Activated CD4-positive, alpha-beta T cell treated with anti-CD3 and anti-CD28 coated beads, Interleukin-2, amount 10 ng/mL, durations not matched to agents 24 days and 14 days (primary cell): ENCODE measurements around the gene TRIP4. TPM values are rescaled to one million over a fixed set of nuclear protein-coding genes. Genes with fewer than 3 reads are reported as not detected.

Source experiments
- DNase-seq: peaks from one replicate; pipeline ENCODE4 v3.0.0; 2022
- H3K27ac Mint-ChIP-seq: one replicate; pipeline ENCODE4 v1.8.0; 2022; ENCODE audit warnings: mild to moderate bottlenecking, mixed read lengths
- H3K27me3 Mint-ChIP-seq: one replicate; pipeline ENCODE4 v1.8.0; 2022; ENCODE audit warnings: mixed read lengths
- H3K36me3 Mint-ChIP-seq: one replicate; pipeline ENCODE4 v1.8.0; 2022; ENCODE audit warnings: low read depth, mild to moderate bottlenecking, mixed read lengths
- H3K4me1 Mint-ChIP-seq: one replicate; pipeline ENCODE4 v1.8.0; 2021; ENCODE audit warnings: mixed read lengths
- H3K4me3 Mint-ChIP-seq: one replicate; pipeline ENCODE4 v1.8.0; 2022; ENCODE audit warnings: mild to moderate bottlenecking, moderate library complexity, mixed read lengths
- H3K9me3 Mint-ChIP-seq: one replicate; pipeline ENCODE4 v1.8.0; 2021; ENCODE audit warnings: mixed read lengths
- intact Hi-C: fragments of 100-400 bp; cut with micrococcal nuclease; formaldehyde crosslinking; loops from one replicate; pipeline ENCODE4 v1.15.1; 2023
- total RNA-seq: library from RNA; stranded (reverse); gene quantifications from 2 replicates; pipeline ENCODE4 v1.2.3, GENCODE V29; 2022

TRIP4 gene
- total RNA-seq, 1 donor from 2014 or later: 21.1 TPM

DNA sequence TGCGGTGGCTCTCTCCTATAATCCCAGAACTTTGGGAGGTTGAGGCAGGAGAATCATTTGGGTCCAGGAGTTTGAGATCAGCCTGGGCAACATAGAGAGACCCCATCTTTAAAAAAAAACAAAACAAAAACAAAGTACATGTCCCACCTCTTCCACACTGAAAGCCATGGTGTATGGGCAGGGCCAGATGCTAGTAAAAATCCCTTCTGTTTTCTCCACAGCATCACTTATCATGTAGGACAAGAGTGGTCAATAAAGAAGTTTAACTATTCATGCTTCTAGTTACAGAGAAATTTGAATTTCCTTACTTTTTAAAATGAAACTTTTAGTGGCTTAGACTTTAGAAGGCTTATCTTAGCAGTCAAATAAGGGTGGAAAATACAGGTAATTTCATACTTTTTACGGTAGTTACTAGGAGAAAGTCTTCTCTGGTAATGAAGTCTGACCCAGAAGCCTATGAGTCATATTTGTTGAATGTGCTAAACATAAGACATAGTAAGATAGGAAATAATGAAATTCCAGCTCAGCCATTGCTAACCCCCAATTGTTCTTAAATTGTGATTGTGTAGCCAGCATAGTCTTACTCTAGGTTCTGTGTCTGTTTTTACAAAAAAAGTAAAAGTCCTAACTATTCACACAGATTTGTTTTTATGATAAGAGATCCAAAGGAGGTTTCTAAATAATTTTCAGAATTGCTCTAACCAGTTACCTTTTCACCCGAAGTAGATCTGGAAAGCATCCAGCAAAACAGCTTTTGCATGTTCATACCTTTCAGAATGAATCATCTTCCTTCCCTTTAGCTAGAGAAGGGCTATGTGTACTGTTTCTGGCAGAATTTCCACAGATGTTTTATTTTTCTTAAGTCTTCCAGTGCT lies 56.3 kb downstream of the TRIP4 start:
- peak; percentile 70 for DNase-seq
- H3K4me1 Mint-ChIP-seq: peaks cover 40% of the 10 kb centered on the region

DNA sequence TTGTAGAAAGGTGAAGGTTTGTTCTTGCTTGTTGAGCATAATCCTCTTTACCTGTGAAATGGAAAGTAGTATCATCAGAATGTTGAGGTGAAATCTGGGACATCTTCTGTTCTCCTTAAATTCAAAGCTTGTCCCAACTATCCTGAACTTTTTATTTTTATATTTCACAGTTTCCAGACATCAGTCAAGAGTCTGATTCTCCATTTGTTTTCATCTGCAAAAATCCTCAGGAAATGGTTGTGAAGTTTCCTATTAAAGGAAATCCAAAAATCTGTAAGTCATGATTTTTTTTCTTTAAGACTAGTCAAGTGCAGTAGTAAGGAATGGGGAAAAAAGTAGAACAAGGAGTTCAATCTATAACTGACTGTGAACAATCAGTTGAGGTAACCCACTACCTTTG lies 57.2 kb downstream of the TRIP4 start:
- no peak for DNase-seq
- H3K27ac Mint-ChIP-seq: peak overlapping the region; percentile 94
- H3K36me3 Mint-ChIP-seq: peaks cover 27% of the 10 kb centered on the region
- H3K27me3 Mint-ChIP-seq: no peaks in the 10 kb centered on the region
- H3K9me3 Mint-ChIP-seq: peaks cover 7% of the 10 kb centered on the region
- intact Hi-C loops: loop anchor here (1.0 to 5.0 kb wide), 7 partner anchors 15 to 447 kb away; partner anchors contain the start of gene ZNF609
- H3K4me1 Mint-ChIP-seq: peaks cover 37% of the 10 kb centered on the region
- peak overlapping the region; percentile 76 for H3K4me3 Mint-ChIP-seq

More for the DNA sequence above, 56.3 kb downstream of the TRIP4 start:
- Mint-ChIP-seq H3K36me3 (peaks cover 30% of the 10 kb centered on the region), H3K27me3 (no peaks in the 10 kb centered on the region), H3K27ac (peak overlapping the region; percentile 94), H3K9me3 (peaks cover 7% of the 10 kb centered on the region), H3K4me3 (peak overlapping the region; percentile 76)
- intact Hi-C loops: loop anchor here (1.0 to 5.0 kb wide), 7 partner anchors 14 to 448 kb away; partner anchors contain the start of gene ZNF609

DNA sequence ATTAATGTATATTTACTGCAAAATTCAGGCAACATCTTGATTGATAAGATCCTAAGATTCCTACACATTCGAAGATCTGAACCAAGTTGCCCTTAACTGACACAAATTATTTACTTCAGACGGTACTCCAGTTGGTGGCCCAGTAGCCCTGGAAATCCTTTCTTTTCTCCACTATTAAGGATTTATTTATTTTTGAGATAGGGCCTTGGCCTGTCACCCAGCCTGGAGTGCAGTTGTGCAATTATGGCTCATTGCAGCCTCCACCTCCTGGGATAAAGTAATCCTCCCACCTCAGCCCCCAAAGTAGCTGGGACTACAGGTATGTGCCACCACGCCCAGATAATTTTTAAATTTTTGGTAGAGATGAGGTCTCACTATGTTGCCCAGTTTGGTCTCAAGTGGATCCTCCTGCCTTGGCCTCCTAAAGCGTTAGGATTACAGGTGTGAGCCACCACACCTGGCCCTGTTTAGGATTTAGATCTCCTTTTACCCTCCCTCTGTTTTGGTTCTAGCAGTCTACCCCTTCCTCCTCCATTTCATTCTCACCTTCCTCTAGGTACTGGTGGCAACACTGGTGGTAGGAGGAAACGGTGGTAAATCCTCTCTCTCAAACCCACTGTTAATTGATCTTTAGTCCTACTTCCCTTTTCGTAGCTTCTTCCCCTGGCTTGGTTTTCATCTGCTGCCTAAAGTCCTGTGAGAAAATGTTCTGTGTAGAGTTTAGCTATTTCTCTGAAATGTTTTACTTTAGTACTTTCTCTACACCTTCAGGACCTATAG lies 60.1 kb downstream of the TRIP4 start:
- no peak overlapping the region for H3K4me3 Mint-ChIP-seq
- H3K27ac Mint-ChIP-seq: peak overlapping the region; percentile 35

GRCh38 chr15:64452988-64453688 lies 65.5 kb downstream of the TRIP4 start:
- no peak for DNase-seq
- peaks cover 31% of the 10 kb centered on the region for H3K4me1 Mint-ChIP-seq
- no peaks in the 10 kb centered on the region for H3K9me3 Mint-ChIP-seq
- H3K4me3 Mint-ChIP-seq: no peak overlapping the region
- H3K27ac Mint-ChIP-seq: no peak overlapping the region
- H3K27me3 Mint-ChIP-seq: no peaks in the 10 kb centered on the region
- intact Hi-C loops: no loop called here
- peaks cover 24% of the 10 kb centered on the region for H3K36me3 Mint-ChIP-seq

More for the DNA sequence above, 60.1 kb downstream of the TRIP4 start:
- no peak for DNase-seq
- H3K36me3 Mint-ChIP-seq: peaks cover 27% of the 10 kb centered on the region
- intact Hi-C loops: no loop called here
- H3K27me3 Mint-ChIP-seq: no peaks in the 10 kb centered on the region
- H3K9me3 Mint-ChIP-seq: no peaks in the 10 kb centered on the region
- H3K4me1 Mint-ChIP-seq: peaks cover 36% of the 10 kb centered on the region

GRCh38 chr15:64453689-64454037 lies 66.0 kb downstream of the TRIP4 start:
- no peaks in the 10 kb centered on the region for H3K9me3 Mint-ChIP-seq

DNA sequence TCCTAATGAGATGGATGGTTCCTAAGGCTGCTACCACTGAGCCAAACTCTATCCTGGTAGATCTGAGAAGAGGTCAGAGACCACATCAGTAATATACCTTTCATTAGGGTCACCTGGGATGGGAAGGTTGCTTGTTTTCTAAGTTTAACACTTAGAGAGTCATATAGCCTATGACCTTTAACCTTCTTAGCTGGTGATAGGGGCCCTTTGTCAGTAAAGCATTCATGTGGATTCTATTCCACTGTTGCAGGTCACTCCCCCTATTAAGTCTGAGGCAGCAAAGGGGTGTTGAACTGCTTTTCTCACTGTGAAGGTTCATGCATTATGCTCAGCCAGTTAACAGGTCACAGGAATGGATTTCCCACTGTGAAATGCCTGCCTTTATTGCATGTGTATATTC lies 66.6 kb downstream of the TRIP4 start:
- no peak for DNase-seq
- Mint-ChIP-seq H3K27ac (no peak overlapping the region), H3K4me1 (peaks cover 29% of the 10 kb centered on the region), H3K27me3 (no peaks in the 10 kb centered on the region), H3K9me3 (no peaks in the 10 kb centered on the region), H3K4me3 (no peak overlapping the region), H3K36me3 (peaks cover 20% of the 10 kb centered on the region)
- intact Hi-C loops: no loop called here

More at GRCh38 chr15:64453689-64454037, 66.0 kb downstream of the TRIP4 start:
- no peak overlapping the region for H3K4me3 Mint-ChIP-seq
- intact Hi-C loops: no loop called here
- H3K27ac Mint-ChIP-seq: no peak overlapping the region
- DNase-seq: no peak
- peaks cover 28% of the 10 kb centered on the region for H3K4me1 Mint-ChIP-seq
- H3K27me3 Mint-ChIP-seq: no peaks in the 10 kb centered on the region
- peaks cover 19% of the 10 kb centered on the region for H3K36me3 Mint-ChIP-seq

GRCh38 chr15:64455961-64456371 lies 68.3 kb downstream of the TRIP4 start:
- Mint-ChIP-seq H3K4me3 (no peak overlapping the region), H3K36me3 (peaks cover 22% of the 10 kb centered on the region), H3K27me3 (no peaks in the 10 kb centered on the region), H3K9me3 (no peaks in the 10 kb centered on the region), H3K27ac (no peak overlapping the region), H3K4me1 (peaks cover 33% of the 10 kb centered on the region)
- DNase-seq: no peak
- intact Hi-C loops: no loop called here

DNA sequence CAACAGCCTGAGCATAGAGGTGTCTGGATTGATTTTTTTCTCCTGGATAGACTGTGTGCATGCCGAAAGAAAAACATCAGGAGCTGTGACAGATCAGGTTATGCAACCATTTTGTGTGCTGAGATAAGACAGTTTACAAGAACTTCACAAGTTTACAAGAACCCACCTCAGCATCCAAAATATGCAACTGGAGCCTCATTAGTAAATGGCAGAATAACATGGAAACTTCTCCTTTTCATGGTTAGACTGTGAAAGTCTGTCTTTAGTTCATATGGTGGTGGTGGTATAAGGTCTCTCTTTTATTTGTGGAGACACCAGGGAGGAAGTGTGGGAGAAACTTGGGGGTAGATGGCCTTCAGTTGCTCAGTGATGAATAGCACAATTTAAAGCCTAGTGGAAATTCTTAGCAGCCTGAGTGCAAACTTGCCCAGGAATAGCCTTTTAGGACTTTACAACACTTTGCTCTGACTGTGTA lies 69.0 kb downstream of the TRIP4 start:
- no peaks in the 10 kb centered on the region for H3K9me3 Mint-ChIP-seq
- no peak for DNase-seq
- peaks cover 24% of the 10 kb centered on the region for H3K36me3 Mint-ChIP-seq
- peaks cover 38% of the 10 kb centered on the region for H3K4me1 Mint-ChIP-seq
- H3K4me3 Mint-ChIP-seq: no peak overlapping the region
- intact Hi-C loops: no loop called here
- no peaks in the 10 kb centered on the region for H3K27me3 Mint-ChIP-seq
- H3K27ac Mint-ChIP-seq: peak overlapping the region; percentile 31

DNA sequence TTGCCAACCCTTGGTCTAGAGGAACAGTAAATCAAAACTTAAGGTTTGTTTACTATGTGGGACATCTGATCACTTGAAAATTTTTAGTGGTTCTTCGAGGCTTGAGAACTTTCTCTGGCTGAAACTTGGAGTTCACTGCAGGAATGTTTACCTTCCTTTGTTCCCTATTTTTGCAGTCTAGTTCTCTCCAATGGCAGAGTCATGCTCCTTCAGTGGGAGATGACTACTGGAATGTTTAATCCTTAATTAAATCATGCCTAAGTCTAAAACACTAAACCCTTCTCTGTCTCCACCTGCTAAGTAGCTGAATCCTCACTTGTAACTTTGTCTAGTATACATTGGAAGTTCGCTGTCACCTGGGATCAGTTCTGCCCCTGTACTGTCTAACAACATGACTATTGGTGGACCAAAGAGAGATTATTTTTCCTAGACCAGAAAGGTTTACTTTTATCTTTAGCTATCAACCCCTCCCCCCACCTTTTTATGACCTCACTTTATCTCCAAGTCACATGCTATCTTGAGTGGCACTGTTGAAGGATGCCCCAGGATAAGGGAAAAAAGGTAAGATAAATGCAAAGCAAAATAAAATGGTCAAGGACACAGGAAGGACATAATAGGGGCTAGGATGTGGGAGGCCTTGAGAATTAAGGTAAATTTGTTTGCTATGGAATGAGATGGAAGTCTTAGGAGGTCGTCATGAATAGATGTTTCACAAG lies 71.6 kb downstream of the TRIP4 start:
- Mint-ChIP-seq H3K27me3 (no peaks in the 10 kb centered on the region), H3K9me3 (no peaks in the 10 kb centered on the region), H3K4me1 (peaks cover 52% of the 10 kb centered on the region), H3K36me3 (peaks cover 23% of the 10 kb centered on the region), H3K27ac (peak overlapping the region; percentile 90), H3K4me3 (peak overlapping the region; percentile 92)
- intact Hi-C loops: no loop called here
- no peak for DNase-seq

- Mint-ChIP-seq H3K4me3 (peak within 1 kb of the TSS; percentile 92), H3K4me1 (peaks cover 60% of the 10 kb centered on the region), H3K9me3 (no peaks in the 10 kb centered on the region), H3K36me3 (peaks cover 26% of the 10 kb centered on the region), H3K27me3 (no peaks in the 10 kb centered on the region), H3K27ac (peak within 1 kb of the TSS; percentile 90)
- DNase-seq: peak; percentile 98
- intact Hi-C loops: loop anchor here (1.0 to 5.0 kb wide), 6 partner anchors 16 to 175 kb away; partner anchors contain the start of gene PCLAF
Observed at GRCh38 chr15:64460206-64460723, 72.6 kb downstream of the TRIP4 start, which contains the start of gene ZNF609. Gene ZNF609, plus strand, starts transcription at chr15:64460578. Its CDS starts 38,842 bp downstream, at chr15:64499420.

GRCh38 chr15:64460724-64461720 lies 73.4 kb downstream of the TRIP4 start:
- DNase-seq: peak; percentile 82
- no peaks in the 10 kb centered on the region for H3K9me3 Mint-ChIP-seq
- intact Hi-C loops: loop anchor here (1.0 to 5.0 kb wide), 7 partner anchors 17 to 174 kb away; partner anchors contain the start of gene PCLAF
- H3K36me3 Mint-ChIP-seq: peaks cover 22% of the 10 kb centered on the region
- peaks cover 58% of the 10 kb centered on the region for H3K4me1 Mint-ChIP-seq
- peak overlapping the region; percentile 90 for H3K27ac Mint-ChIP-seq
- no peaks in the 10 kb centered on the region for H3K27me3 Mint-ChIP-seq
- peak overlapping the region; percentile 92 for H3K4me3 Mint-ChIP-seq
